LNCAP (cell line): ENCODE measurements around the gene ZNF516.

Experiments used
- CTCF ChIP-seq: fragments of 450-650 bp; IDR thresholded peaks from 2 replicates; pipeline ENCODE4 v1.5.1; 2017; ENCODE audit warnings: mild to moderate bottlenecking

The ZNF516 gene

GRCh38 chr18:76396792-76397191, 98.2 kb downstream of the ZNF516 start:
- TF ChIP-seq CTCF = no peak

GRCh38 chr18:76395609-76396008, 99.4 kb downstream of the ZNF516 start:
- no peak for TF ChIP-seq CTCF

- no peak for TF ChIP-seq CTCF
Measured at GRCh38 chr18:76394780-76395476, 100.1 kb downstream of the ZNF516 start.

DNA sequence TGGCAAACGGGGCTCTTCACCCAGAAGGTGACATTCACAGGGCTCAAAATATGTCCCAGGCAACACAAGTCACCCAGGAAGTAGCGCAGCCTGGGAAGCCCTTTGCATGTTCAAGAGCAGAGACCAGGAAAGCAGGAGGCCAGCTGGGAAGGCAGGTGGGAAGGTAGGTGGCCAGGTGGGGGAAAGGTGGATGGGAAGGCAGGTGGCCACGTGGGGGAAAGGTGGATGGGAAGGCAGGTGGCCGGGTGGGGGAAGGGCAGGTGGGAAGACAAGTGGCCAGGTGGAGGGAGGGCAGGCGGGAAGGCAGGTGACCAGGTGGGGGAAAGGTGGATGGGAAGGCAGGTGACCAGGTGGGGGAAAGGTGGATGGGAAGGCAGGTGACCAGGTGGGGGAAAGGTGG, 102.7 kb downstream of the ZNF516 start:
- no peak for TF ChIP-seq CTCF

DNA sequence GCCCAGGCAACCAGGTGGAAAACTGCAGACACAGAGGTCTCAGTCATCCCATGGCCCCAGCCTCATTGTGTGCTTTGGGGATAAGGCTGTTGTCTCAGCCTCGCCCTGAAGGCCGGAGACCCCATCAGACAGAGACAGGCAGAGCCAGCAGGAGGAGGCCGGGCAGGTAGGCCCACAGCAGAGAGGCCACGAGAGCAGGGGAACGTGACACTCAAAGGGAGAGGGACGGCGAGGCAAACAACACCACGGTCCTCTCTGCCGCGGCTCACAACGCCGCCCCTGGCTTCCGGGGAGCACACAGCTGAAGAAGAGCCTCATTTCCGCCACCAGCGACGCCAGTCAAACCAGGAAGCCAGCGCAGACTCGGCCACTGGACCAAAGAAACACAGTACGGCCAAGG, 103.3 kb downstream of the ZNF516 start:
- no peak for TF ChIP-seq CTCF

GRCh38 chr18:76391038-76391437, 104.0 kb downstream of the ZNF516 start:
- no peak for TF ChIP-seq CTCF

GRCh38 chr18:76390452-76391035, 104.5 kb downstream of the ZNF516 start:
- no peak for TF ChIP-seq CTCF
